ENCODE measurements around the gene MTSS2.

MTSS2 gene

GRCh38 chr16:70714581-70715054 lies 28.8 kb upstream of the MTSS2 start:
- DNase-seq, result no peak

DNA sequence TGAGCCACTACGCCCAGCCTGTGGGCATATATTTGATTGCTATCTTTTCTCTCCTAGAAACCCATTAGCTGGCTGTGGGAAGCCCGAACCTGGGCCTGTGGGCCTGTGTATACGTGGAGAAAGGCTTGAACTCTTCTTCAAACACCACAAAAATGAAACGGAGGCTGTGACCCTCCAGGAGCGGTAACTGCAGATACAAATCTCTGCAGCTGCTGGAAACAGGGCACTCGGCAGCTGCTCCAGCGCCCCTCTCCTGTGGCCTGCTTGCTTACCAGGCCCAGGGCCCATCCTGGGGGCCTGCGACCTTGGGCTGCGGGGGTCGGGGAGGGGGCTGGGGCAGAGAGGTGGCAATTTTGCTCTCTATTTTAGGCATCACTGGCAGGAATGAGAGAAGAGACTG lies 28.0 kb upstream of the MTSS2 start:
- no peak for DNase-seq

DNA sequence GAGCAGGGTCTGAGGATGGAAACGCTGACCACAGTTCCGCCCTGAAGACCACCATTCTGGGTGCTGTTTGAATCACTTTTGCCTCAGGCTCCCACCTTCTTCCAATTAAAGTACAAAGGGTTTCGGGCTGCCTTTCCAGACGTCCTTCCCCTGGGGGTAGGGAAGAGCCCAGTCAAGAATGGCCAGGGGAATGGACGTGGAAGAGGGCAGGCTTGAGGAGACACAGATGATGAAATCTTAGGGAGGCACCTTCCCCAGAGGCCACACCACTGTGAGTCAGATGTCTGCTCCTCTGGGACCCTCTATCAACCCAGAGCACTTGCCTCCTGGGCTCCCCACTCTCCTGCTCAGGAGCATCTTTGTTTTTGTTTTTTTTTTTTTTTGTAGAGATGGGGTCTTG lies 27.5 kb upstream of the MTSS2 start:
- no peak for DNase-seq

- DNase-seq, result no peak
Measured at GRCh38 chr16:70712942-70713341, 27.1 kb upstream of the MTSS2 start.

- no peak for DNase-seq
Measured at GRCh38 chr16:70712359-70712758, 26.5 kb upstream of the MTSS2 start.

DNA sequence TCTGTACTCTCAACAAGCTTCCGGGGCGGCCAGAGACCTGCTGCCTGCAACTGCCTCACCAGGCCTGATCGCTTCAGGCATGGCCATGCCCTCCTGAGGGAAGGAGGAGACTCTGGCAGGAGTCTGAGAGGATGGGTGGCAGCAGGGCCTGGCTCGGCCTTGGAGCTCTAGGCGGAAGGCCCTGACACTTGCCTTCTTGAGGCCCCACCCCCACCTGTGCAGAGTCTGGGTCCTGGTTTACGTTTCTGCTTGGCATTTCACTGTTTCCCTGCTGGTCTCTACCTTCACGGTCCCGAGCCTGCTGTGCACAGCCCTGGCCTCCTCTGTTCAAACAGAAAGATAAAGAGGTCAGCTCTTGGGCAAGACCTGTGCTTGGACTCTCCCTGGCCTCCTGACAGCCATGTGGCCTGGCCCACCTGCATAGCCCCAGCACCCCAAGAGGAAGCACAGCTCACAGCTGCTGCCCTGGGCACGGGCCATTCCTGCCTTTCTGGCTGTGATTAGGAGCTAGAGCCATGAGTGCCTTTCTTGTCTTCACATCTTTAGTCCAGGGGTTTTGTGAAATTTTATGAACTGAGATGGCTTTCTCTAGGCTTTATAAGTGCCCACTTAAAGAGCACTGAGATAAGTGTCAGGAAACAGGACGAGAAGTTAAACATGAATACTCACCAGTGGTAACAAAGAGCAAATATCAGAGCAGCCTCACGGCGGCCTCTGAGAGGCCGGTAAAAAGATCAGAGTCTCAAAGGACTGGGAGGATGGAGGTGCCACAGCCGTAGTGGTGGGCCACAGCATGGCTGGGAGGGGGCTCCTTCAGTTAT lies 25.6 kb upstream of the MTSS2 start:
- DNase-seq, result no peak

DNA sequence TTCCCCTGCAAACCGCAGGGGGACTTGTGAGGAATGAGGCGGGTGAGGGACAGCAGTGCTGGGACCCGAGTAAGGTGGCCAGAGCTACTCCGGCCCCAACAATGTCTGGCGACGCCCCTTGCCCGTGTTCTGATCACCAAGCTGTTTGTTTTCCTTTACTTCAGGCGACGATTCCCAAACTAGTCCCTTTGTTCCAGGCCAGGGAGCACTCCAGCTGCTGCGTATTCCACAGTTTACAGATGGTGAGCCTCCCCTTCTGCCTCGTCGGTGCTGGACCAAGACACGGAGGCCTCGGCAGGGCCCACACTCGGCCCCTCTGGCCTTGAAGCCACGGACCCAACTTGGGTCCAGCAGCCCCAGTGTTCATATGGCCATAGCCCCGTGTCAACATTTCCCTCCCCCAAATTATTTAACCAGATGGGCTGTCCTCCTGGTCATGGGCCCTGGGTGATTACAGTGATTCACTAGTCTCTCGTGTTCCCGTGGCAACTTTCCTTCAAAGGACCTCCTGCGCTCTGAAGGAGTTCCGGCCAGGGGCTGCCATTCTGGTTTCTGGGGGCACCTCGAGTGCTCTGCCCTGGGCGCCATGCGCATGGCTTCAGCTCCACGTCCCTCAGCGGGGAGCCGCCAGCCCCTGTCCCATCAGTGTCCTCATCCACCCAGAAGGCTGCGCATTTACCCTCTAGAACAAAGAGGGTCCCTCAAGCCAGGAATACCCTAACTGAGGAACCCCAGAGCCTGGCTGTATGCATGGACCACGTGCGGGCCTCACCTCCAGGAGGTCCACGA lies 24.8 kb upstream of the MTSS2 start:
- DNase-seq, result no peak

DNA sequence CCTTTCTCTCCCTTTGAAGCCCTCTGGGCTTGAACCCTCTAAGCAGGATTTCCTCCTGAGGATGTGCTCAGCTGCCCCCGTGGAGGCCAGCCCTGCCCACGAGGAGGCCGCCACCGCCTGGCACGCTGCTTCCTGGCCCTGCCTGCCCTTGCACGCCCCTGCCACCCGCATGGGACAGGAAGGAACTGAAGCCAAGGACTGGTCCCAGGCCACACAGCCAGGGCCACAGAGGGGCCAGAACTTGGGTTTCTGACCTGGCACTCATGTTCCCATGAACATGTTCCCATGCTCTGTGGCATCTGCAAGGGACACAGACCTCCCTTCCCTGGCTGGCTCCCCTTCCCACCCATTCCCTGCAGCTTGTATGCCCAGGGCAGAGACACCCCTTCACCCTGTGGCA lies 24.1 kb upstream of the MTSS2 start:
- DNase-seq, result no peak

- DNase-seq, result no peak
Measured at GRCh38 chr16:70709457-70709856, 23.6 kb upstream of the MTSS2 start.

- DNase-seq, result no peak
Measured at GRCh38 chr16:70708366-70709246, 22.8 kb upstream of the MTSS2 start.

- no peak for DNase-seq
Measured at GRCh38 chr16:70706948-70707465, 21.2 kb upstream of the MTSS2 start.

DNA sequence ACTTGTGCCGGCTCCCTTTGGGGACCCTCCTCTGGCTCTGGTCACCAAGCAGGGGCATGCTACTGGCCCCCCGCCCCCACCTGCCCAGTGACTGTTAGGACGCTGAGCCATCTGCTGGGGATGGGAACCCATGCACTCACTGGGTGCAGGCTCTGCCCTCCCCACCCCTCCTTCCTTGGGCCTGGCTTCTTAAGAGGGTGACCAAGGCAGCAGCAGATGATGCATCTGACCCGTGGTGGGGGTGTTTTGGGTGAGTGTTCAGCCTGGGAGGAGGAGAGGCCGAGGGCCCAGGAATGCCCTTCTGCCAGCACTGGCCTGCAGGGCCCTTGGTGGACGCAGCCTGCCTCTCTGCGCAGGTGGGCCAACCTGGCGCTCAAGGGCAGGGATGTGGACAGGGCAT lies 19.2 kb upstream of the MTSS2 start:
- no peak for DNase-seq

DNA sequence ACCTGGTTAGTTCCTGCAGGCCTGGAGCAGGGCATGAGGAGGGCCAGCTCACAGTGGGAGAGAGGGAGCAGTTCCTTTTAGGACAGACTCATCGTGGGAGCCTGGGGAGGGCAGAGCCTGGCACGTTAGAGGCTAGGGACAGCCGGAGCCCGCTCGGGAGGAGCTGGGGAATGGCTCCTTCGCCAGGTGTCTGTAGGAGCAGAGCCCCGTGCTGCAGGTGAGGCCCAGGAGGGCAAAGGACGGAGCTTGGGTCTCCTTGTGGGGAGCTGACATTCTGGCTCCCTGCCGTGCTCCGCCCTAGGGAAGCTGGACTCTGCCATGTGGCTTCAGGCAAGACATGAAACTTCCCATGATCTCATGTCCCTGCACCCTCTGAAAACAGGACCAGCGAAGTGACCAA lies 18.7 kb upstream of the MTSS2 start:
- DNase-seq, result no peak

- no peak for DNase-seq
Measured at GRCh38 chr16:70703835-70704381, 18.1 kb upstream of the MTSS2 start.

- no peak for DNase-seq
Measured at GRCh38 chr16:70703041-70703834, 17.4 kb upstream of the MTSS2 start.

DNA sequence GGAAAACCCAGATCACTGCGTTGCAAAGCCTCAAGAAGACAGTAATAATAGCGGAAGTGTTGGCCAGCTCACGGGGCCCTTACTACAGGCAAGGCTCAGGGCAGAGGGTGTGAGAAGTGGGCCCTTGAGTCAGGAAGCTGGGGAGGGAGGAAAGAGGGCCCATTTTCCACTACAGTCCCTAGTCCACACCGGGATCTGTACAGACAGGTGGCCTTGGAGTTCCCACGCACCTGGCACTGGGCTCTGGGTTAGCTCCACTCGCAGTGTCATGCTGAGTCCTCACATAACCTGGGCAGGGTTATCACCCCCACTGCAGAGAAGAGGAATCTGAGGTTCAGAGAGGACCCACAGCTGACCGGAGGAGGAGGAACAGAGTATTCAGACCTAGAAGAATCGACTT lies 16.8 kb upstream of the MTSS2 start:
- DNase-seq, result no peak

DNA sequence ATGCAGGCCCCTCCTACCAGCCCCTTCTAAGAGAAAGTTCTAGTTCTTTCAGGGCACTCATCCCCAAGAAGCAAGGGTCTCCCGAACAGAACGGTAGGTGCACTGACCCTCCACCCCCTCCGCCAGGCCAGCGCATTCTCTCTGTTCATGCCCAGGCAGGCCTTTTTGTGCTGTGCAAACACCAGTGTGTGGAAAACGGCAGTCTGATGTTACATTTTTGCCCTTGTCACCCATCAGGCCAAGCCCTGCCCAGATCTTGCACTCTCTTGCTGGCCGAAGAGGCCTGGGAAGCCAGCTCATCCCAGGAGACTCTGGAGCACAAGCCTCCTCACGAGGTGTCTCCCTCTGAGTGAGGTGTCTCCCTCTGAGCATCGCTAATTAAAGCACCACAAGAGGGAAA lies 16.1 kb upstream of the MTSS2 start:
- no peak for DNase-seq

DNA sequence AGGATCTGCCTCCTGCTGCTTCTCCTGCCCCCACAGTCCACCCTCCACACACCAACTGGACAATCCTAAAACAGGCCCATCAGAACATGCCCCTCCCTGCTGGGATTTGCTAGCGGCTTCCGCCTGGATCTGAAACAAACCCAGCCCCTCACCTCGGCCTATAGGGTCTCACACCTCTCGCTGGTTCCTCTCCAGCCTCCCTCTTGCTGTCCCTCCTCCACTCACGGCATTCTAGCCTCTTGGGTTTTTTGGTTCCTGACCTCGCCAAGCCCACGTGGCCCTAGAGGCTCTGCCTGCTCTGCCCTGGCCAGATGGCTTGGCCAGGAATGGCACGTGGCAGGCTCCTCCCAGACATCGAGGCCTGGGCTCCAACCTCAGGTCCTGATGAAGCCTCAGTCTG lies 15.7 kb upstream of the MTSS2 start:
- no peak for DNase-seq

DNA sequence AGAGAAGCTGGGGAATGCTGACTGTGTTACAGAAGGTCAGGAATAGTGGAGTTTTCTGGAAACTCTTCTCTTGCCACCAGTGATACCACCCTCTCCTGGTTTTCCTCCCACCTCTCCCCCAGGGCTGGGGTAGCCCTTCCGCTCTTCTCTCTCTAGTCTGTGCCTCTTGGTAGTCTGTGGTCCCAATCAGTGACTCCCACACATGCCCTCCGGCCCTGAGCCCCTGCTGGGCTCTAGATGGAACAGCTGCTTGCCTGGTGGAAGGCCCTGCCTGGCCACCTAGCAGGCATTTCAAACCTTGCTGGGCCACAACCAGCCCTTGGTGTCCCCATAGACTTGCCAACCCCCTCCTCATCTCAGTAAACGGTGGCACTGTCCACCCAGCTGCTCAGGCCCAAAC lies 15.2 kb upstream of the MTSS2 start:
- no peak for DNase-seq

GRCh38 chr16:70700101-70701020 lies 14.5 kb upstream of the MTSS2 start:
- DNase-seq, result no peak

DNA sequence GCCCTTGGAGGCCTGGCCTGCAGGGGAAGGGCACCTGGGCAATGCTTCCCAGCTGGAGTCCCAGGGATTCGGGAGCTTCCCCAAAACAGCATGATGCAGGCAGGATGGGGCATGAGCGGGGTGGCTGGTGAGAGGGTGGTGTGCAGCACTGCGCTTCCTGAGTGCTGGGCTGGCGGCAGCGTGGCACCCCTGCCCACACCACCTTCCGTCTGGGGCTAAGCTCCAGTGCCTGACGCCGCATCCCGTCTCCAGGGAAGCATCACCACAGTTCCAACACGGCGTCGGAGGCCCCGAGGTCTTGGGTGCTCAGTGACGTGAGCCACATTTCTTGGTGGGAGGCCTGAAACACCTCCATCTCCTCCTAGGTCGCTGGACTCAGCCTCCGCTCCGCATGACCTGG lies 13.8 kb upstream of the MTSS2 start:
- no peak for DNase-seq
